GM12801 (cell line): ENCODE results near the gene ZKSCAN5.

Experiments
- CTCF ChIP-seq: IDR thresholded peaks from one replicate; pipeline ENCODE4 v1.5.1; 2011; ENCODE audit warnings: control low read depth; ENCODE audit not compliant: insufficient read length; ENCODE audit errors: extremely low read depth

The ZKSCAN5 gene

GRCh38 chr7:99558306-99559174 is 54.1 kb downstream of the ZKSCAN5 start, which contains the start of gene ZNF655:
TSS of gene ZNF655 (plus strand) at chr7:99558642. CDS start at chr7:99560560, 1,918 bp downstream.
- TF ChIP-seq CTCF = no peak

- no peak for TF ChIP-seq CTCF
Measured at GRCh38 chr7:99559175-99559915, 54.9 kb downstream of the ZKSCAN5 start.

DNA sequence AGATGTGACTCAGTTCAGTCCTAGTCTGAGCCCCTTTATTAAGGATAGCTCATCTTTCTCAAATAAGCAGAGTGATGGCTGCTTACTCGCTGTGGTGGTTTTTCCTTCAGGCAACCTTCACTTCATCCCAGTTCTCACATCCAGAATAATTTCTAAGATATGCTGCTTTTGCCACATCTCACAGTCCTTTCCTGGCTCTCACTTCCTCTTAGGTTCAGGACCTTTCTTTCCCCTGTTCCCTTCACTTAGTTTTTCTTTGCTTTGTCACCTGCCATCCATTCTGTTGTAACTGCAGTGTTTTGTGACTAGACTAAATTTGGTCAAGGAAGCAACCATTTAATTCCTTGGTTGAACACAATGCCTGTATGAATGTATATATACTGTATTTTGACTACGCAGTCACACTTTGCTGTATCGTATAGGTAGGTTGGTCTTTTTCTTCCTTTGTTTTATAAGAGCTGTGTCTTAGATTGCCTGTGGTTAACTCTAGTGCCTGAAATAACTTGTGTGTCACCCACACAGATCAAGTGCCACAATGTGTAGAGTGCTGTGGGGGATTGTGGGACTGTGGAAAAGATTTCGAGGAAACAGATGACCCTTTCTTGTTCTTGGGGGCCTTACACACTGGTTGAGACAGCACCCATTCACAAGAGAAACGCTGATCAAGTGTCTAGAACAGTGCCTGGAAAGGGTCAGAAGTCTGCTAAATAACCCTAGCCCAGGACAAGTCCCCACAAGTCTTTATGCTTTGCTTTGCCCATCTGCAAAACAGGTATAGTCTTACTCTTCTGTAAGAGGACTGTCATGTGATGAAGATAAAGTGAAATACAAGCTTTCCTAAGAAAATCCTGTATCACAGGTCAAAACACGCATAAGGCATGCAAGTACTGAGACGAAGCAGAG is 56.6 kb downstream of the ZKSCAN5 start:
- TF ChIP-seq CTCF = no peak

DNA sequence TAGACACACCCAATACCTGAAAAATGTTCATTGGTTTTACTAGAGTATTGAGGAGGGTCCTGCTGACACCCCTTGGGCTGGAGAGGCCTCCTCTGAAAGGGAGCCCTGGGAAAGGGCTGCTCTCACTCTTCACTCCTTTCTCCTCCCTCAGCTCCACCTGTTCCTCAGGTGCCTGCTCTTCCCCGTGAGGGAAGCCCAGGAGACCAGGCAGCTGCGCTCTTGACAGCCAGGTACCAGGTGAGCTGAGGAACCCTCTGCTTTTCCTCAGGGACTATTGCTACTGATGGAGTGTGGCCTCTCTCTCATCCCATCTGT is 57.2 kb downstream of the ZKSCAN5 start:
- no peak for TF ChIP-seq CTCF

DNA sequence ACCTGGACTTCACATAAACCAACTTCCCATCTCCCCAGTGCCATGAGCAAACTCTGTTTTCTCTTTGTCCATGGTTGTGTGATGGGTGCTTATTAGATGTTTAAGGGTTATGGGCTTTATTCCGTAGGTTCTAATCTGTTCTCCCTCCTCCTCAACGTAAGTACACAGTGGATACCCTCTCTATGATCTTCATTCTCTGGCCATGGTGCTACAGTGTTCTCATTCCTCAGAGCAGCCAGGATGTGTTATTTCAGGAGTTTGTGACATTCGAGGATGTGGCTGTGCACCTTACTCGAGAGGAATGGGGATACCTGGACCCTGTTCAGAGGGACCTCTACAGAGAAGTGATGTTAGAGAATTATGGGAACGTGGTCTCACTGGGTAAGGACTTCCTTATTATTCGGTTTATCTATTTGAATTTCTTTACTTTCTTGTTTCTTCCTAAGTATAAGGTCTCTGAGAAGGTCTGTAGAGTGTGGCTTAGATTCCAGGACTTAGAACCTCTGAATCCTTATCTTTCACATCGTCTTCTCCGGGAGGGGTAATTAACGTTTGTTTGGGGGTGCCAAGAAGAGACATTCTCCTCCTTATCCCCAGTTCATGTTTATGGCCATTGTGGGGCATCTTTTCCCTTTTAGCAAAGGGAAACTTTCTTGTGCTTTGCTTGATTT is 57.8 kb downstream of the ZKSCAN5 start:
- TF ChIP-seq CTCF = no peak

- no peak for TF ChIP-seq CTCF
Measured at GRCh38 chr7:99562832-99563231, 58.4 kb downstream of the ZKSCAN5 start.

GRCh38 chr7:99563650-99564049 is 59.2 kb downstream of the ZKSCAN5 start:
- no peak for TF ChIP-seq CTCF
